GM12874 (cell line): ENCODE measurements around the gene NUAK2.

Experiments used
- TF ChIP-seq, protein P1 (sequence below): IDR thresholded peaks from 2 replicates; pipeline ENCODE4 v1.5.1; 2011; ENCODE audit warnings: low read depth, mild to moderate bottlenecking, control low read depth, low read length, moderate library complexity; ENCODE audit not compliant: insufficient read depth

NUAK2 gene

DNA sequence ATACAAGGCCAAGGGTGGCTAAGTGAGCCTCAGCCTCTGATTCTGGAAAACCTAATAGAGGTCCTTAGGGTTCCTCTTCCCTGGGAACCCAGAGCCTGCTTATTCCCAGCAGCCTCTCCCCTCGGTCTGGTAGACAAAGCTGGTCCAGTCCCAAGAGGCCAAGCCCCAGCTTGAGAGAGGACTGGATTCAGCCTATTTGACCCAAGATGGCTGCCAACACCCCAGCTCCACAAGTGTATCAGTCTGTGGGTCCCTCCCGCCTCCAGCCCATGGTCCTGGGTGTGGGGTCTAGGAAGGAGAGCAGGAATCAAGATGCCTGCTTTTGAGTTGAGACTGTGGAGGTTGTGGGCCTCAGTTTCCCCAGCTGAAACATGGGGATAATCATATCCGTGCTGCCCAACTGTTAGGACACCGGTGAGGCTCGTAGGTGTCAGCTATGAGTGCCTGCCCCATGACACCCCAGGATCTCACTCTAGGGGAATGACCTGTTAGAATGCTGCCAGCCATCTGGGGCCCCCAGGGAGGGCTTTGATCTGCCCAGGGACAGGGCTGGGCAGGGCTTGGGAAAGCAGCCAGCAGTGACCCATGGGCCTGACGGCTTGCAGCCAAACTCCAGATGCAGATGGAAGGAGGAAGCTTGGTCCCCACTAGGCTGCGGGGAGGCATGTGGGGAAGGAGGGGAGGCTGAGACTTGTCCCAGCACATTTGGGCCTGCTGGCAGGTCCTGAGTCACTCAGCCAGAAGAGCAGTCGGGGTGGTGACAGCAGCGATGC, 45.4 kb downstream of the NUAK2 start:
- TF ChIP-seq, protein P1, sequence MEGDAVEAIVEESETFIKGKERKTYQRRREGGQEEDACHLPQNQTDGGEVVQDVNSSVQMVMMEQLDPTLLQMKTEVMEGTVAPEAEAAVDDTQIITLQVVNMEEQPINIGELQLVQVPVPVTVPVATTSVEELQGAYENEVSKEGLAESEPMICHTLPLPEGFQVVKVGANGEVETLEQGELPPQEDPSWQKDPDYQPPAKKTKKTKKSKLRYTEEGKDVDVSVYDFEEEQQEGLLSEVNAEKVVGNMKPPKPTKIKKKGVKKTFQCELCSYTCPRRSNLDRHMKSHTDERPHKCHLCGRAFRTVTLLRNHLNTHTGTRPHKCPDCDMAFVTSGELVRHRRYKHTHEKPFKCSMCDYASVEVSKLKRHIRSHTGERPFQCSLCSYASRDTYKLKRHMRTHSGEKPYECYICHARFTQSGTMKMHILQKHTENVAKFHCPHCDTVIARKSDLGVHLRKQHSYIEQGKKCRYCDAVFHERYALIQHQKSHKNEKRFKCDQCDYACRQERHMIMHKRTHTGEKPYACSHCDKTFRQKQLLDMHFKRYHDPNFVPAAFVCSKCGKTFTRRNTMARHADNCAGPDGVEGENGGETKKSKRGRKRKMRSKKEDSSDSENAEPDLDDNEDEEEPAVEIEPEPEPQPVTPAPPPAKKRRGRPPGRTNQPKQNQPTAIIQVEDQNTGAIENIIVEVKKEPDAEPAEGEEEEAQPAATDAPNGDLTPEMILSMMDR, result no peak

DNA sequence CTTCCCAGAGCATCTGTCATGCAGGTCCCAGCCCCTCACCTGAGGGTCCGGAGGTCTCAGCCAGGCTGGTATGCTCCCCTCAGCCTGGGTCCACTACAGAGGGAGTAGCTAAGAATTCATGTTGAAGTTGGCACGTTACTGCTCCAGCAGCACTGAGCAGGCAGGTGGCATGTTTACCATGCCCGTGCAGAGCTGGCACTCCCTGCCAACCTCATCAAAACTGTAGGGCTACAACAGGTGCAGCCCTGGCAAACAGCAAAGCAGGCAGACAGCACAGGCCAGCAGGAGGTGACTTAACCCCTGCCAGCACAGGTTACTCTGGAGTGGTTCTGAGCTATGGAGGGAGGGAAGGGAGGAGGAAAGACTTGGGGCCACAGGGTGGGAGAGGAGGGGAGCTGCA, 46.4 kb downstream of the NUAK2 start:
- TF ChIP-seq, protein P1, result no peak

DNA sequence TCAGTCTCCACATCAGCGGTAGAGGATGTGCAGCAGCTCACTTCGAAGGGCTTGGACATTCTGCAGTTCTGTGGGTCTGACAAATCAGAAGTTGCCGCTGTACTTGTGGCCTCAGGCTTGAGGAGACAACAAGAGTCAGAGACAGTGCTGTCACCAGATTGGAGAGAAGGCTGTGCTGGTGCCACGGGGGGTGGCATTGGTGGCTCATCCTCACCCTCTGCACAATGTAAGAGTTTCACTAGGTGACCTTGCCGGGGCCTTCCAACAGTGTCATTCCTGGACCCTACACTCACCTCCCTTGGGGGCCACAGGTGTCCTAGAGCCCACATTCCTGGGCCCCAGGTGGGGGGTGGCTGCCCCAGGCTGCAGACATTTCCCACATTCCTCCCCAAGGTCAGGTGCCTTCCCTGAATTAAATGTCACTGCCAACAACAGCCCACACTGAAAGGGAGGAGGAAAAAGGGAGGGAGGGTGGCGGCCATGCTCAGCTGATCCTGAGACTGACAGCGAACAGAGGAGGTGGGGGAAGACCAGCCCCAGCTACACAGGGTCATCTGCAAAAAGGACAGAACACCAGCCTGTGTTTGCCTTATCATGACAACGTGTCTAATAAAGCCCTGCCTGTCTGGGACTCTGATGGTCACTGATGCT, 47.4 kb downstream of the NUAK2 start:
- TF ChIP-seq, protein P1, result no peak

DNA sequence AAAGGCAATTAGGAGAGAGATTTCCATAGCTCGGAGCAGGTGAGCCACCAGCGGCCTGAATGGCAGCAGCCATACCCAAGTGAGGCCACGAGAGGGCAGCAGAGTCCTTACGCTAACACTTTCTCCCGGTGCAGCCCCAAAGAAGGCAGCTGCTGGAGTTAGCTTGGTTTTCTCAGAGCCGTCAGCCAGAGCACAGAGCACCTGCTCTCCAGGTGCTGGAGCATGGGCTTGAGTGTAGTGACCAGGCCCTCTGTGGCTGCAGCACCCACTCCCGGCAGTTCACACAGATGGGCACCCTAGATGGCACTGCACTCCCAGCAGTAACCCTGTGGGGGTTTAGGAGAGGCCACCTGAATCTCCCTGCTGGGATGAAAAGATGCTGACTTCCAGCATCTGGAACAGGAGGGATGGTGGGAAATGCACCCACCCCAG, 48.0 kb downstream of the NUAK2 start:
- TF ChIP-seq, protein P1, result peak; percentile 98

DNA sequence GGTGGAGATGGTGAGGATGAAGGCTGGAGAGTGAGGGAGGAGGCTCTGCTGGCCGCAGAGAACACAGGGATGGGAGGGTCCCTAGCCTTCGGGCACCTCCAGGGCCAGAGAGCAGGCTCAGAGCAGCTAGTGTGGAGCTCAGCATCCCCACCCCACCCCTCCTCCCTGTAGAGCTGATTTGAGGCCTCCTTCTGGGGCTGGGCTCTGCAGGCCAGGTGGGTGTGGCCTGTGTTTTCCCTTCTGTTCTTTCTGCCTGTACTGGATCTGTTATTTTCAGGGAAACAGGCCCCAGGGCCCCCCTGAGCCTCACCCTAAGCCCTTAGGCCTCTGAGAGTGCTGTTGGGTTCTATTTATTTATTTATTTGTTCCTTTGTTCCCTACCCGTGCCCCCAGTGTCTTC, 49.0 kb downstream of the NUAK2 start:
- TF ChIP-seq, protein P1, result no peak

DNA sequence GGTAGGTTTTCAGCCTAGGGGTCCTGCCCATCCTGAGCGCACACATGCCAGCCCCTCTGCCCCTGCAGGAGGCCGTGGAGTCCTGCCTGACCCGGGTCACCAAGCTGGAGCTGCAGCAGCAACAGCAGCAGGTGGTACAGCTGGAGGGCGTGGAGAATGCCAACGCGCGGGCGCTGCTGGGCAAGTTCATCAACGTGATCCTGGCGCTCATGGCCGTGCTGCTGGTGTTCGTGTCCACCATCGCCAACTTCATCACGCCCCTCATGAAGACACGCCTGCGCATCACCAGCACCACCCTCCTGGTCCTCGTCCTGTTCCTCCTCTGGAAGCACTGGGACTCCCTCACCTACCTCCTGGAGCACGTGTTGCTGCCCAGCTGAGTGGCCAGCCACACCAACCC, 49.8 kb downstream of the NUAK2 start:
- TF ChIP-seq, protein P1, result no peak

DNA sequence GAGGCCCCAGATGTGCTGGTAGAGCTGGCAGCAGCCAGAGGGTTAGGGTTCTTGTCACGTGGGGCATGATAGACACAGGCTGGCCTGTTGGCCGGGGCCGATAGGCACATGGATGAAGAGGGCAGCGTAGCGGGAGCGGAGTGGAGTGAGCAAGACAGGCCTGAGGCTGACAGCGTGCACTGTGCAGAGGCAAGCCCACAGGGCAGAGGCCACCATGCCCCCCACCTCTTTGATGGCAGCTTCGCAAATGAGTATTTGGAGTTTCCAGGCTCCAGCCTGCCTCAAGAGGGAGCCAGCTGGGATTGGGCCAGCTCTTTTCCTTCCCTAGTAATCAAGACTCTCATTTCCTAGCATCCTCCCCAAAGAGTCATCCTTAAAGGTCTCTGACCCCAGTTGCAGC, 50.3 kb downstream of the NUAK2 start:
- TF ChIP-seq, protein P1, result no peak
